HCT116 (cell line): ENCODE results near the gene FFAR3. TPM values are rescaled to one million over a fixed set of nuclear protein-coding genes. Genes with fewer than 3 reads are reported as not detected.

Experiments
- ATAC-seq: fragments of 200-7000 bp; cut with Tn5 transposase; 2 replicates; pipeline ENCODE4 v1.9.1; 2020; ENCODE audit warnings: mild to moderate bottlenecking, moderate library complexity
- BruUV-seq: library from RNA; stranded (reverse); fragments of 400-500 nt; replicated peaks from 2 replicates; lab custom pipeline; 2021; lab: Mats Ljungman, UMichigan
- CTCF ChIA-PET: fragments of 300-600 bp; sonication (Branson Sonifier 250); formaldehyde crosslinking; loops from one replicate; lab custom pipeline; 2021; ENCODE audit warnings: antibody characterized with exemption; lab: Charles Lee
- POLR2A ChIA-PET: fragments of 300-600, 350-600 bp; sonication (Branson Sonifier 250); formaldehyde crosslinking; loops from one replicate; lab custom pipeline; 2021; ENCODE audit warnings: antibody characterized with exemption; lab: Charles Lee
- RAD21 ChIA-PET, 2 experiments: fragments of 300-600 bp; sonication (Branson Sonifier 250); formaldehyde crosslinking; loops; one replicate each; lab custom pipeline; 2023; ENCODE audit warnings: low total read pairs in 2 of 2; ENCODE audit not compliant: uncharacterized antibody in 2 of 2, unreplicated experiment in 2 of 2, low non-redundant PET in 1 of 2; lab: Charles Lee
- DNase-seq: peaks from one replicate; pipeline ENCODE4 v3.0.0-alpha.2; 2010; ENCODE audit warnings: low read depth, low spot score
- H2AFZ ChIP-seq: fragments of 200-600 bp; shearing (Covaris generic), sonication (generic); 2 replicates; pipeline ENCODE4 v1.6.1; 2017; ENCODE audit warnings: low read depth, mixed run types, mixed read lengths, antibody characterized with exemption, low read length; ENCODE audit not compliant: poor library complexity, severe bottlenecking
- H3K27ac ChIP-seq: 2 replicates; pipeline ENCODE4 v1.5.1; 2012; ENCODE audit warnings: low read depth, low read length
- H3K27me3 ChIP-seq: fragments of 200-600 bp; sonication (generic); 2 replicates; pipeline ENCODE4 v1.6.1; 2016; ENCODE audit warnings: mixed run types, low read length, mixed read lengths; ENCODE audit not compliant: insufficient read depth
- H3K36me3 ChIP-seq, 2 experiments: fragments of 200-500 bp in 1 of 2; fragments of 200-600 bp in 1 of 2; sonication (Bioruptor generic) in 1 of 2; sonication (generic) in 1 of 2; 2 replicates each; pipeline versions ENCODE4 v1.5.1 to v1.6.1; 2014 to 2016; ENCODE audit warnings: low read length in 2 of 2, inconsistent platforms in 1 of 2, mixed read lengths in 1 of 2, mixed run types in 1 of 2; ENCODE audit not compliant: insufficient read depth in 2 of 2, control insufficient read depth in 1 of 2
- H3K4me1 ChIP-seq, 2 experiments: fragments of 200-600 bp in 1 of 2; sonication (generic) in 1 of 2; 2 replicates each; pipeline versions ENCODE4 v1.5.1 to v1.6.1; 2012 to 2017; ENCODE audit warnings: low read length in 2 of 2, inconsistent platforms in 1 of 2, mild to moderate bottlenecking in 1 of 2, mixed read lengths in 1 of 2, mixed run types in 1 of 2, moderate library complexity in 1 of 2; ENCODE audit not compliant: insufficient read depth in 2 of 2, control insufficient read depth in 1 of 2
- H3K4me2 ChIP-seq: fragments of 200-600 bp; sonication (generic); 2 replicates; pipeline ENCODE4 v1.6.1; 2017; ENCODE audit warnings: mixed run types, low read length, mixed read lengths
- H3K4me3 ChIP-seq, 2 experiments: fragments of 200-600 bp in 1 of 2; sonication (generic) in 1 of 2; replicated peaks in 1 of 2; 2 replicates each; pipeline ENCODE4 v1.5.1; 2011 to 2016; ENCODE audit warnings: low read length in 2 of 2, control low read depth in 1 of 2, low read depth in 1 of 2, mild to moderate bottlenecking in 1 of 2, mixed read lengths in 1 of 2, mixed run types in 1 of 2
- H3K79me2 ChIP-seq: fragments of 200-600 bp; sonication (generic); 2 replicates; pipeline ENCODE4 v1.6.1; 2017; ENCODE audit warnings: mild to moderate bottlenecking, mixed run types, low read length, moderate library complexity, mixed read lengths; ENCODE audit not compliant: insufficient read depth
- H3K9ac ChIP-seq: fragments of 200-600 bp; sonication (generic); 2 replicates; pipeline ENCODE4 v1.6.1; 2016; ENCODE audit warnings: low read length, mixed read lengths
- H3K9me2 ChIP-seq: fragments of 200-600 bp; sonication (generic), shearing (Covaris generic); 2 replicates; pipeline ENCODE4 v1.6.1; 2017; ENCODE audit warnings: mixed run types, mild to moderate bottlenecking, moderate library complexity; ENCODE audit not compliant: insufficient read depth
- H3K9me3 ChIP-seq, 2 experiments: fragments of 200-500 bp in 1 of 2; fragments of 200-600 bp in 1 of 2; sonication (Bioruptor generic) in 1 of 2; sonication (generic) in 1 of 2; 2 replicates each; pipeline ENCODE4 v1.6.1; 2014 to 2017; ENCODE audit warnings: low read length in 2 of 2, mixed read lengths in 2 of 2, inconsistent platforms in 1 of 2, low read depth in 1 of 2, mild to moderate bottlenecking in 1 of 2, mixed run types in 1 of 2, moderate library complexity in 1 of 2; ENCODE audit not compliant: control insufficient read depth in 1 of 2, insufficient read depth in 1 of 2
- H4K20me1 ChIP-seq: fragments of 200-600 bp; sonication (generic), shearing (Covaris generic); 2 replicates; pipeline ENCODE4 v1.6.1; 2017; ENCODE audit warnings: mixed run types, mild to moderate bottlenecking, moderate library complexity; ENCODE audit not compliant: insufficient read depth
- CEBPB ChIP-seq: IDR thresholded peaks from 2 replicates; pipeline ENCODE4 v1.6.1; 2012; ENCODE audit warnings: low read depth
- CTCF ChIP-seq, 3 experiments: fragments of 200-600 bp in 1 of 3; sonication (generic) in 1 of 3; IDR thresholded peaks in 2 of 3; conservative IDR thresholded peaks in 1 of 3; 2 replicates each; pipeline ENCODE4 v1.5.1; 2012 to 2017; ENCODE audit warnings: low read depth in 2 of 3, low read length in 2 of 3, antibody characterized with exemption in 1 of 3, borderline replicate concordance in 1 of 3, control low read depth in 1 of 3, mild to moderate bottlenecking in 1 of 3, mixed read lengths in 1 of 3, mixed run types in 1 of 3, moderate library complexity in 1 of 3; ENCODE audit not compliant: insufficient read depth in 1 of 3
- ELF1 ChIP-seq: IDR thresholded peaks from 2 replicates; pipeline ENCODE4 v1.6.1; 2012; ENCODE audit warnings: low read depth, borderline replicate concordance
- EZH2 ChIP-seq: fragments of 200-600 bp; sonication (generic); IDR thresholded peaks from 2 replicates; pipeline ENCODE4 v1.6.1; 2017; ENCODE audit warnings: antibody characterized with exemption, mixed run types
- EZH2phosphoT487 ChIP-seq: fragments of 200-600 bp; IDR thresholded peaks from 2 replicates; pipeline ENCODE4 v1.6.1; 2018; ENCODE audit warnings: antibody characterized with exemption, borderline replicate concordance
- FOSL1 ChIP-seq: IDR thresholded peaks from 2 replicates; pipeline ENCODE4 v1.6.1; 2012; ENCODE audit warnings: low read depth
- MAX ChIP-seq: IDR thresholded peaks from 2 replicates; pipeline ENCODE4 v1.6.1; 2012
- POLR2AphosphoS5 ChIP-seq: IDR thresholded peaks from 2 replicates; pipeline ENCODE4 v1.6.1; 2011; ENCODE audit warnings: mild to moderate bottlenecking, low read depth, low read length, moderate library complexity
- RAD21 ChIP-seq: IDR thresholded peaks from 2 replicates; pipeline ENCODE4 v1.6.1; 2012; ENCODE audit warnings: low read depth, mild to moderate bottlenecking
- REST ChIP-seq: IDR thresholded peaks from 2 replicates; pipeline ENCODE4 v1.6.1; 2012; ENCODE audit warnings: low read depth
- SIN3A ChIP-seq: IDR thresholded peaks from 2 replicates; pipeline ENCODE4 v1.6.1; 2012; ENCODE audit warnings: low read depth
- SP1 ChIP-seq: IDR thresholded peaks from 2 replicates; pipeline ENCODE4 v1.6.1; 2012; ENCODE audit warnings: low read depth
- SRF ChIP-seq: IDR thresholded peaks from 2 replicates; pipeline ENCODE4 v1.6.1; 2012; ENCODE audit warnings: low read depth
- ZBTB33 ChIP-seq: IDR thresholded peaks from 2 replicates; pipeline ENCODE4 v1.6.1; 2011; ENCODE audit warnings: mild to moderate bottlenecking, low read length, moderate library complexity; ENCODE audit not compliant: insufficient replicate concordance; ENCODE audit errors: extremely low read depth
- ZFX ChIP-seq: fragments of 450-650 bp; IDR thresholded peaks from 2 replicates; pipeline ENCODE4 v1.6.1; 2017
- ZNF274 ChIP-seq: fragments of 200-500 bp; sonication (Bioruptor generic); IDR thresholded peaks from 2 replicates; pipeline ENCODE4 v1.6.1; 2014; ENCODE audit warnings: mild to moderate bottlenecking, low read depth, low read length, inconsistent platforms
- intact Hi-C: fragments of 100-400 bp; cut with micrococcal nuclease; formaldehyde crosslinking; loops from 2 replicates; pipeline ENCODE4 v1.10.0; 2022
- total RNA-seq: library from RNA; stranded (reverse); gene quantifications from one replicate; pipeline ENCODE4 v1.2.1, GENCODE V29; 2021; ENCODE audit not compliant: unreplicated experiment

FFAR3 gene
- total RNA-seq, 1 experiment from 2014 or later: not detected

GRCh38 chr19:35399948-35400772, 41.9 kb downstream of the FFAR3 start:
- no peaks in the 10 kb centered on the region for H3K27me3 ChIP-seq
- intact Hi-C loops: no loop called here
- CTCF ChIA-PET: no interaction called here
- H3K9ac ChIP-seq: no peak overlapping the region
- H3K4me3 ChIP-seq: no peak overlapping the region
- TF ChIP-seq EZH2 (no peak), SIN3A (no peak), SP1 (no peak), ZFX (no peak), ELF1 (no peak), ZNF274 (no peak), SRF (no peak), REST (no peak), EZH2phosphoT487 (no peak), CEBPB (no peak), MAX (no peak), CTCF (IDR thresholded peaks at IDR 0.05 in 2 of 3, conservative IDR thresholded peaks at IDR 0.05 in 1 of 3; ENCODE audit: borderline replicate concordance in 1 of 3, insufficient read depth in 1 of 3, low read depth in 2 of 3, low read length in 2 of 3) (no peak), RAD21 (no peak), POLR2AphosphoS5 (no peak), ZBTB33 (no peak), FOSL1 (no peak)
- RAD21 ChIA-PET: no interaction called here
- H3K36me3 ChIP-seq: no peaks in the 10 kb centered on the region
- H3K9me3 ChIP-seq: no peaks in the 10 kb centered on the region
- H3K79me2 ChIP-seq: no peaks in the 10 kb centered on the region
- peaks cover 0 to 2% of the 10 kb centered on the region in 2 experiments; a peak in 1 of 4 replicates for H3K4me1 ChIP-seq
- no peaks in the 10 kb centered on the region for H3K9me2 ChIP-seq
- no peak for ATAC-seq
- H4K20me1 ChIP-seq: no peaks in the 10 kb centered on the region
- BruUV-seq: no TSS peak
- no peak overlapping the region for H3K27ac ChIP-seq
- POLR2A ChIA-PET: no interaction called here
- no peak for DNase-seq
- no peak overlapping the region for H3K4me2 ChIP-seq
- H2AFZ ChIP-seq: no peak overlapping the region
